Erythroblast (primary cell): ENCODE results near the gene BCO2.

Source experiments
- GATA1 ChIP-seq: IDR thresholded peaks from 2 replicates; pipeline ENCODE4 v1.6.1; 2011; ENCODE audit warnings: low read depth, mild to moderate bottlenecking, control low read depth, low read length, moderate library complexity
- POLR2A ChIP-seq: IDR thresholded peaks from 2 replicates; pipeline ENCODE4 v1.6.1; 2011; ENCODE audit warnings: mild to moderate bottlenecking, low read length

DNA sequence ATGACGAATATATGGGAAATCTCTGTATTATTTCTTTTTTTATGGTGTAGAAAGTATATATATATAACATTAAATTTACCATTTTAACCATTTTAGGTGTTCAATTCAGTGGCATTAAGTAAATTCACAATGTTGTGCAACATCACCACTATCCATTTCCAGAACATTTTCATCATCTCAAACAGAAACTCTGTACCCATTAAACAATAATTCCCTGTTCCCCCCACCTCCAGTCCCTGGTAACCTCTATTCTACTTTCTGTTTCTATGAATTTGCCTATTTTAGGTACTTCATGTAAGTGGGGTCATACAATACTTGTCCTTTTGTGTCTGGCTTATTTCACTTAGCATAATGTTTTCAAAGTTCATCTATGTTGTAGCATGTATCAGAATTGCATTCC, 35.6 kb downstream of the BCO2 start:
- TF ChIP-seq POLR2A, result no peak
- TF ChIP-seq GATA1, result no peak
